K562 (cell line): ENCODE measurements around the gene GDF11. TPM values are rescaled to one million over a fixed set of nuclear protein-coding genes. Genes with fewer than 3 reads are reported as not detected.
A peak's percentile ranks its signal among the peaks of the same experiment; 100 is the strongest.

ENCODE experiments used
- ARID1B ChIP-seq: fragments of 450-650 bp; IDR thresholded peaks from 2 replicates; pipeline ENCODE4 v1.6.1; 2016; ENCODE audit warnings: antibody characterized with exemption, mild to moderate bottlenecking, inconsistent platforms
- ATF7 ChIP-seq: fragments of 450-650 bp; IDR thresholded peaks from 2 replicates; pipeline ENCODE4 v1.7.1; 2014; ENCODE audit warnings: mild to moderate bottlenecking, moderate library complexity
- E2F8 ChIP-seq: fragments of 450-650 bp; IDR thresholded peaks from 2 replicates; pipeline ENCODE4 v1.7.1; 2018; ENCODE audit warnings: mild to moderate bottlenecking, low read depth; ENCODE audit not compliant: partially characterized antibody
- MITF ChIP-seq: IDR thresholded peaks from 2 replicates; pipeline ENCODE4 v1.6.1; 2014; ENCODE audit warnings: antibody characterized with exemption
- MTA1 ChIP-seq: fragments of 450-650 bp; IDR thresholded peaks from 2 replicates; pipeline ENCODE4 v1.6.1; 2017; ENCODE audit warnings: borderline replicate concordance
- RCOR1 ChIP-seq, 2 experiments: IDR thresholded peaks; 2 replicates each; pipeline ENCODE4 v1.6.1; 2012; ENCODE audit warnings: low read depth in 2 of 2, low read length in 2 of 2, borderline replicate concordance in 1 of 2, improper control_type of control experiment in 1 of 2
- SIN3B ChIP-seq: fragments of 450-650 bp; IDR thresholded peaks from 2 replicates; pipeline ENCODE4 v1.6.1; 2017; ENCODE audit warnings: low read depth, mild to moderate bottlenecking, moderate library complexity
- SIRT6 ChIP-seq: IDR thresholded peaks from one replicate; pipeline ENCODE4 v1.6.1; 2012; ENCODE audit warnings: low read depth, mild to moderate bottlenecking, control low read depth, inconsistent platforms, low read length, moderate library complexity
- ZBTB7A ChIP-seq: IDR thresholded peaks from 2 replicates; pipeline ENCODE4 v1.6.1; 2011; ENCODE audit warnings: low read depth, mild to moderate bottlenecking, low read length, moderate library complexity, borderline replicate concordance; ENCODE audit not compliant: control insufficient read depth
- ZNF224 ChIP-seq: sonication (generic); formaldehyde crosslinking; IDR thresholded peaks from 2 replicates; pipeline ENCODE4 v1.8.0; 2022; ENCODE audit warnings: mild to moderate bottlenecking, missing genetic modification reagents
- ZNF280A ChIP-seq: fragments of 450-650 bp; IDR thresholded peaks from 2 replicates; pipeline ENCODE4 v1.6.1; 2018; ENCODE audit warnings: mild to moderate bottlenecking, low read depth; ENCODE audit not compliant: partially characterized antibody
- ZNF318 ChIP-seq, 2 experiments: fragments of 450-650 bp; IDR thresholded peaks; 2 replicates each; pipeline ENCODE4 v1.6.1; 2016; ENCODE audit warnings: mild to moderate bottlenecking in 2 of 2, borderline replicate concordance in 1 of 2, low read depth in 1 of 2, moderate library complexity in 1 of 2
- ZNF785 ChIP-seq: fragments of 250-450 bp; sonication (Bioruptor Pico); IDR thresholded peaks from 2 replicates; pipeline ENCODE4 v1.4.0; 2020; ENCODE audit warnings: mild to moderate bottlenecking
- polyA plus RNA-seq, 8 experiments: library from polyadenylated mRNA; depleted of rRNA in 4 of 8; stranded (reverse) in 5 of 8; unstranded in 3 of 8; fragments of >200 nt; fragmentation: Nextera tagmentation in 2 of 8; fragmentation: Illumina TruSeq in 1 of 8; extraction: Ambion mirVana in 2 of 8; extraction: Trizol in 1 of 8; gene quantifications; 2 replicates each; pipeline versions ENCODE4 v1.2.1 to v1.2.3, GENCODE V29; 2011 to 2014; ENCODE audit warnings: inconsistent platforms in 1 of 8, missing spikeins in 1 of 8
- total RNA-seq, 7 experiments: library from RNA; depleted of rRNA in 6 of 7; stranded (reverse); fragments of >200 nt in 6 of 7; fragmentation: Illumina TruSeq in 2 of 7; extraction: Trizol in 2 of 7; gene quantifications; 2 replicates each; pipeline versions ENCODE4 v1.2.1 to v1.2.3, GENCODE V29; 2011 to 2021; ENCODE audit warnings: low replicate concordance in 1 of 7

GDF11 gene
- total and polyA plus RNA-seq, 9 of the 15 experiments (the other 6 are each of a cell fraction or from before 2014, with no cell fraction given): 1.4 to 15.7 (median 4.8) TPM

GRCh38 chr12:55742719-55743405 is at the start of gene GDF11 (continued):
- TF ChIP-seq ZNF318 (IDR thresholded peaks at IDR 0.05; ENCODE audit: borderline replicate concordance in 1 of 2, low read depth in 1 of 2) (peak in 1 of 2 experiments; percentile 43; a peak in 1 of 4 replicates), SIN3B (no peak), E2F8 (peak; percentile 38), ARID1B (peak; percentile 88), ATF7 (peak; percentile 45; the same call in 1 of the 2 replicates), SIRT6 (no peak), RCOR1 (IDR thresholded peaks at IDR 0.05; ENCODE audit: borderline replicate concordance in 1 of 2, low read depth in 2 of 2, low read length in 2 of 2) (peak in 1 of 2 experiments; percentile 82; a peak in 2 of 4 replicates), ZNF280A (no peak), MTA1 (peak; percentile 87), ZNF785 (CRISPR knock-in tag) (no peak), MITF (no peak), ZNF224 (CRISPR knock-in tag) (no peak), ZBTB7A (no peak)
